ENCODE results near the gene IGSF10.
A peak's percentile ranks its signal among the peaks of the same experiment; 100 is the strongest.

Gene IGSF10

GRCh38 chr3:151462278-151462780 lies 1.5 kb upstream of the IGSF10 start:
- DNase-seq (ENCODE audit: low read depth in 2 of 3, low spot score in 1 of 3) = no peak

- DNase-seq (ENCODE audit: low read depth in 2 of 3, low spot score in 1 of 3) = no peak
Observed at GRCh38 chr3:151460228-151460627, 633 bp downstream of the IGSF10 start.

- no peak for DNase-seq (ENCODE audit: low read depth in 2 of 3, low spot score in 1 of 3)
Observed at GRCh38 chr3:151459358-151459757, 1.5 kb downstream of the IGSF10 start.

GRCh38 chr3:151456065-151456464 lies 4.8 kb downstream of the IGSF10 start:
- DNase-seq (ENCODE audit: low read depth in 2 of 3, low spot score in 1 of 3) = no peak

GRCh38 chr3:151452841-151453240 lies 8.0 kb downstream of the IGSF10 start:
- DNase-seq (ENCODE audit: low read depth in 2 of 3, low spot score in 1 of 3) = no peak

- no peak for DNase-seq (ENCODE audit: low read depth in 2 of 3, low spot score in 1 of 3)
Observed at GRCh38 chr3:151452368-151452767, 8.5 kb downstream of the IGSF10 start.

GRCh38 chr3:151446002-151446340 lies 14.9 kb downstream of the IGSF10 start:
- no peak for DNase-seq (ENCODE audit: low read depth in 2 of 3, low spot score in 1 of 3)

GRCh38 chr3:151445273-151446001 lies 15.4 kb downstream of the IGSF10 start:
- DNase-seq (ENCODE audit: low read depth in 2 of 3, low spot score in 1 of 3) = no peak

GRCh38 chr3:151443583-151443982 lies 17.3 kb downstream of the IGSF10 start:
- DNase-seq (ENCODE audit: low read depth in 2 of 3, low spot score in 1 of 3) = no peak

- no peak for DNase-seq (ENCODE audit: low read depth in 2 of 3, low spot score in 1 of 3)
Observed at GRCh38 chr3:151440940-151441339, 19.9 kb downstream of the IGSF10 start.

- peak in 1 of 3 donors; percentile 14 for DNase-seq (ENCODE audit: low read depth in 2 of 3, low spot score in 1 of 3)
Observed at GRCh38 chr3:151439652-151440125, 21.2 kb downstream of the IGSF10 start.

GRCh38 chr3:151437906-151438305 lies 23.0 kb downstream of the IGSF10 start:
- no peak for DNase-seq (ENCODE audit: low read depth in 2 of 3, low spot score in 1 of 3)

GRCh38 chr3:151436675-151437446 lies 24.0 kb downstream of the IGSF10 start:
- no peak for DNase-seq (ENCODE audit: low read depth in 2 of 3, low spot score in 1 of 3)

- no peak for DNase-seq (ENCODE audit: low read depth in 2 of 3, low spot score in 1 of 3)
Observed at GRCh38 chr3:151434151-151434890, 26.5 kb downstream of the IGSF10 start.

- no peak for DNase-seq (ENCODE audit: low read depth in 2 of 3, low spot score in 1 of 3)
Observed at GRCh38 chr3:151432616-151433372, 28.1 kb downstream of the IGSF10 start.

- DNase-seq (ENCODE audit: low read depth in 2 of 3, low spot score in 1 of 3) = no peak
Observed at GRCh38 chr3:151431940-151432339, 28.9 kb downstream of the IGSF10 start.

GRCh38 chr3:151430821-151431484 lies 29.9 kb downstream of the IGSF10 start:
- no peak for DNase-seq (ENCODE audit: low read depth in 2 of 3, low spot score in 1 of 3)

- DNase-seq (ENCODE audit: low read depth in 2 of 3, low spot score in 1 of 3) = no peak
Observed at GRCh38 chr3:151428386-151428785, 32.5 kb downstream of the IGSF10 start.

- DNase-seq (ENCODE audit: low read depth in 2 of 3, low spot score in 1 of 3) = no peak
Observed at GRCh38 chr3:151426341-151426657, 34.6 kb downstream of the IGSF10 start.

GRCh38 chr3:151425627-151426340 lies 35.1 kb downstream of the IGSF10 start:
- no peak for DNase-seq (ENCODE audit: low read depth in 2 of 3, low spot score in 1 of 3)

Data from stimulated activated CD4-positive, alpha-beta T cell treated with anti-CD3 and anti-CD28 coated beads, Interleukin-12 subunit alpha, Interleukin-12 subunit beta, amount 100 ng/mL, for 48 hours (primary cell).